HepG2 (cell line): ENCODE measurements around the gene CD83.

Source experiments
- CBX5 ChIP-seq: sonication (generic); formaldehyde crosslinking; IDR thresholded peaks from 2 replicates; pipeline ENCODE4 v1.4.0; 2020; ENCODE audit warnings: missing genetic modification reagents, borderline replicate concordance
- CTCF ChIP-seq: sonication (generic); formaldehyde crosslinking; IDR thresholded peaks from 2 replicates; pipeline ENCODE4 v1.5.0; 2020; ENCODE audit warnings: mild to moderate bottlenecking, missing genetic modification reagents, moderate library complexity
- ETV6 ChIP-seq: sonication (generic); formaldehyde crosslinking; conservative IDR thresholded peaks from 2 replicates; pipeline ENCODE4 v1.4.0; 2020; ENCODE audit warnings: missing genetic modification reagents
- EZH2 ChIP-seq: conservative IDR thresholded peaks from 2 replicates; pipeline ENCODE4 v1.6.1; 2012; ENCODE audit warnings: mild to moderate bottlenecking, low read depth, low read length, moderate library complexity
- HNRNPK ChIP-seq: fragments of 200-400 bp; formaldehyde crosslinking; IDR thresholded peaks from 2 replicates; pipeline ENCODE4 v1.6.1; 2018; ENCODE audit warnings: low read length, low read depth, moderate library complexity, mild to moderate bottlenecking; ENCODE audit not compliant: poor library complexity, severe bottlenecking
- JUND ChIP-seq: sonication (generic); formaldehyde crosslinking; IDR thresholded peaks from 2 replicates; pipeline ENCODE4 v1.8.0; 2022; ENCODE audit warnings: mild to moderate bottlenecking, missing genetic modification reagents
- POGK ChIP-seq: sonication (generic); formaldehyde crosslinking; conservative IDR thresholded peaks from 2 replicates; pipeline ENCODE4 v1.8.0; 2022; ENCODE audit warnings: mild to moderate bottlenecking, moderate library complexity, missing genetic modification reagents
- POLR2AphosphoS5 ChIP-seq: IDR thresholded peaks from 2 replicates; pipeline ENCODE4 v1.6.1; 2012; ENCODE audit warnings: low read depth, low read length
- RFX5 ChIP-seq: IDR thresholded peaks from 2 replicates; pipeline ENCODE4 v1.6.1; 2011; ENCODE audit warnings: low read depth, low read length, improper control_type of control experiment
- ZNF570 ChIP-seq: sonication (generic); formaldehyde crosslinking; IDR thresholded peaks from 2 replicates; pipeline ENCODE4 v1.4.0; 2020; ENCODE audit warnings: mild to moderate bottlenecking, missing genetic modification reagents, borderline replicate concordance
- ZNF709 ChIP-seq: sonication (generic); formaldehyde crosslinking; IDR thresholded peaks from 2 replicates; pipeline ENCODE4 v1.5.0; 2020; ENCODE audit warnings: mild to moderate bottlenecking, missing genetic modification reagents
- ZNF713 ChIP-seq: sonication (generic); formaldehyde crosslinking; IDR thresholded peaks from 2 replicates; pipeline ENCODE4 v1.4.0; 2020; ENCODE audit warnings: mild to moderate bottlenecking, missing genetic modification reagents
- TF ChIP-seq, protein P1 (sequence below): sonication (generic); formaldehyde crosslinking; IDR thresholded peaks from 2 replicates; pipeline ENCODE4 v1.5.1; 2020; ENCODE audit warnings: missing genetic modification reagents, mild to moderate bottlenecking, borderline replicate concordance
- TF ChIP-seq, protein P2 (sequence below): sonication (generic); formaldehyde crosslinking; IDR thresholded peaks from 2 replicates; pipeline ENCODE4 v1.5.0; 2020; ENCODE audit warnings: missing genetic modification reagents

DNA sequence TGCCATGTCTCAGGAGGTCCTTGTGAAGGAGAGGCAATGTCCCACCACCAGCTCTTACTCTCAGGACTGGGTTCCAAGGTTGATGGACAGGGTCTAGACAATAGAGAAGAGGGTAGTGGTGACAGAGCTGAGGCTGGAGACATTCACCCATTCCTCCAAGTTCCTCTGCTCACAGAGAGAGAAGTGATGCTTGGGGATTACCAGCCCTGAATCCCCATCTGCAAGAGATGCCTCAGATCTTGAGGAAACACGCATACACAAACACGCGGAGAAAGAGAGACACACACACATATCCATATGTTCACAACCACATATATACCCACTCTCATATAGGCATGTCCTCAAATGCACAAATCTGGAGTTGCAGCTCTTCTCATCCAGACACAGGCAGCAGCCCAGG is 15.2 kb upstream of the CD83 start:
- TF ChIP-seq CTCF (CRISPR knock-in tag) (no peak), EZH2 (no peak), ZNF713 (CRISPR knock-in tag) (no peak), ZNF709 (CRISPR knock-in tag) (no peak), POLR2AphosphoS5 (no peak), ZNF570 (no peak), RFX5 (no peak), JUND (CRISPR knock-in tag) (no peak), POGK (CRISPR knock-in tag) (no peak), CBX5 (CRISPR knock-in tag) (no peak), HNRNPK (no peak), ETV6 (no peak)
- TF ChIP-seq, protein P1, sequence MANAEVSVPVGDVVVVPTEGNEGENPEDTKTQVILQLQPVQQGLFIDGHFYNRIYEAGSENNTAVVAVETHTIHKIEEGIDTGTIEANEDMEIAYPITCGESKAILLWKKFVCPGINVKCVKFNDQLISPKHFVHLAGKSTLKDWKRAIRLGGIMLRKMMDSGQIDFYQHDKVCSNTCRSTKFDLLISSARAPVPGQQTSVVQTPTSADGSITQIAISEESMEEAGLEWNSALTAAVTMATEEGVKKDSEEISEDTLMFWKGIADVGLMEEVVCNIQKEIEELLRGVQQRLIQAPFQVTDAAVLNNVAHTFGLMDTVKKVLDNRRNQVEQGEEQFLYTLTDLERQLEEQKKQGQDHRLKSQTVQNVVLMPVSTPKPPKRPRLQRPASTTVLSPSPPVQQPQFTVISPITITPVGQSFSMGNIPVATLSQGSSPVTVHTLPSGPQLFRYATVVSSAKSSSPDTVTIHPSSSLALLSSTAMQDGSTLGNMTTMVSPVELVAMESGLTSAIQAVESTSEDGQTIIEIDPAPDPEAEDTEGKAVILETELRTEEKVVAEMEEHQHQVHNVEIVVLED (CRISPR knock-in tag), result no peak
- TF ChIP-seq, protein P2, sequence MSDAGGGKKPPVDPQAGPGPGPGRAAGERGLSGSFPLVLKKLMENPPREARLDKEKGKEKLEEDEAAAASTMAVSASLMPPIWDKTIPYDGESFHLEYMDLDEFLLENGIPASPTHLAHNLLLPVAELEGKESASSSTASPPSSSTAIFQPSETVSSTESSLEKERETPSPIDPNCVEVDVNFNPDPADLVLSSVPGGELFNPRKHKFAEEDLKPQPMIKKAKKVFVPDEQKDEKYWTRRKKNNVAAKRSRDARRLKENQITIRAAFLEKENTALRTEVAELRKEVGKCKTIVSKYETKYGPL, result no peak
